K562 (cell line): ENCODE measurements around the gene ALK. TPM values are rescaled to one million over a fixed set of nuclear protein-coding genes. Genes with fewer than 3 reads are reported as not detected.

ENCODE experiments used
- ATAC-seq: fragments of 200-7000 bp; cut with Tn5 transposase; 3 replicates; pipeline ENCODE4 v1.9.1; 2020; ENCODE audit warnings: moderate library complexity
- BruUV-seq: library from RNA; stranded (reverse); fragments of 400-500 nt; replicated peaks from 2 replicates; lab custom pipeline; 2021; lab: Mats Ljungman, UMichigan
- CTCF ChIA-PET: fragments of 300-600 bp; formaldehyde crosslinking; extraction: SDS; loops from one replicate; lab custom pipeline; 2021; ENCODE audit warnings: low intra/inter-chr PET ratio; lab: Yijun Ruan, JAX
- POLR2A ChIA-PET: fragments of 300-600, 350-650 bp; sonication (Branson Sonifier 250); formaldehyde crosslinking; extraction: SDS; loops from one replicate; lab custom pipeline; 2021; ENCODE audit warnings: antibody characterized with exemption, inconsistent platforms; lab: Yijun Ruan, JAX
- DNase-seq, 4 experiments: peaks; one replicate each; pipeline versions ENCODE4 v3.0.0 to v3.0.0-alpha.2; 2011 to 2018; ENCODE audit warnings: low spot score in 3 of 4, mixed read lengths in 3 of 4; ENCODE audit errors: extremely low read depth in 1 of 4
- FAIRE-seq: peaks from 2 replicates; lab custom pipeline; 2011; peaks lifted over from hg19 to GRCh38; lab: Jason Lieb, UNC
- H2AFZ ChIP-seq: 2 replicates; pipeline ENCODE4 v1.6.0; 2011; ENCODE audit warnings: low read depth, low read length, control low read depth, inconsistent platforms
- H3K27ac ChIP-seq: fragments of 200-600 bp; 3 replicates; pipeline ENCODE4 v1.8.0; 2011; ENCODE audit warnings: low read depth, mild to moderate bottlenecking, control low read depth, inconsistent platforms, low read length, moderate library complexity, mixed read lengths; ENCODE audit errors: extremely low read depth
- H3K27me3 ChIP-seq, 2 experiments: fragments of 300-600 bp in 1 of 2; 2 replicates in 1 of 2; 3 replicates in 1 of 2; pipeline versions ENCODE4 v1.6.0 to v1.8.0; 2011; ENCODE audit warnings: inconsistent platforms in 2 of 2, low read length in 2 of 2, mild to moderate bottlenecking in 1 of 2, mixed read lengths in 1 of 2, moderate library complexity in 1 of 2; ENCODE audit not compliant: control insufficient read depth in 2 of 2, insufficient read depth in 2 of 2
- H3K36me3 ChIP-seq: fragments of 300-600 bp; 3 replicates; pipeline ENCODE4 v1.8.0; 2011; ENCODE audit warnings: mild to moderate bottlenecking, low read length, inconsistent platforms; ENCODE audit not compliant: control insufficient read depth, insufficient read depth
- H3K4me1 ChIP-seq, 2 experiments: fragments of 200-600 bp in 1 of 2; replicated peaks in 1 of 2; 2 replicates in 1 of 2; 3 replicates in 1 of 2; pipeline versions ENCODE4 v1.5.1 to v1.8.0; 2011; ENCODE audit warnings: inconsistent platforms in 2 of 2, low read length in 2 of 2, mild to moderate bottlenecking in 1 of 2, mixed read lengths in 1 of 2, moderate library complexity in 1 of 2; ENCODE audit not compliant: control insufficient read depth in 2 of 2, insufficient read depth in 2 of 2
- H3K4me2 ChIP-seq: 2 replicates; pipeline ENCODE4 v1.6.1; 2011; ENCODE audit warnings: low read length, control low read depth, inconsistent platforms, mixed read lengths; ENCODE audit not compliant: insufficient read depth
- H3K4me3 ChIP-seq: fragments of 200-600 bp; sonication (generic), shearing (Covaris generic); 2 replicates; pipeline ENCODE4 v1.5.1; 2016; ENCODE audit warnings: control low read depth, inconsistent platforms
- H3K79me2 ChIP-seq: fragments of 200-600 bp; 3 replicates; pipeline ENCODE4 v1.8.0; 2011; ENCODE audit warnings: low read length, inconsistent platforms; ENCODE audit not compliant: control insufficient read depth, insufficient read depth
- H3K9ac ChIP-seq, 2 experiments: 2 replicates each; pipeline versions ENCODE4 v1.6.0 to v1.6.1; 2011; ENCODE audit warnings: low read depth in 2 of 2, low read length in 2 of 2, control low read depth in 1 of 2, inconsistent platforms in 1 of 2, mild to moderate bottlenecking in 1 of 2, mixed read lengths in 1 of 2; ENCODE audit not compliant: insufficient read depth in 1 of 2
- H3K9me1 ChIP-seq: one replicate; pipeline ENCODE4 v1.6.0; 2011; ENCODE audit warnings: inconsistent platforms, mild to moderate bottlenecking, low read length, moderate library complexity; ENCODE audit not compliant: control insufficient read depth, insufficient read depth
- H3K9me3 ChIP-seq: replicated peaks from 2 replicates; pipeline ENCODE4 v1.5.1; 2011; ENCODE audit warnings: low read depth, low read length, inconsistent platforms; ENCODE audit not compliant: control insufficient read depth, insufficient read depth
- H4K20me1 ChIP-seq: replicated peaks from 2 replicates; pipeline ENCODE4 v1.6.1; 2011; ENCODE audit warnings: low read length, inconsistent platforms, mixed read lengths; ENCODE audit not compliant: control insufficient read depth, insufficient read depth
- BRD4 ChIP-seq: fragments of 200-600 bp; sonication (generic); IDR thresholded peaks from 2 replicates; pipeline ENCODE4 v1.6.1; 2017; ENCODE audit warnings: inconsistent platforms
- HNRNPH1 ChIP-seq: fragments of 200-400 bp; formaldehyde crosslinking; optimal IDR thresholded peaks from 2 replicates; pipeline ENCODE3; 2017; ENCODE audit warnings: low read depth, mild to moderate bottlenecking, low read length, moderate library complexity
- HNRNPUL1 ChIP-seq: fragments of 200-400 bp; formaldehyde crosslinking; IDR thresholded peaks from 2 replicates; pipeline ENCODE4 v1.6.1; 2017; ENCODE audit warnings: low read length
- NONO ChIP-seq, 2 experiments: fragments of 200-400 bp in 1 of 2; fragments of 450-650 bp in 1 of 2; formaldehyde crosslinking in 1 of 2; IDR thresholded peaks; 2 replicates each; pipeline ENCODE4 v1.6.1; 2017; ENCODE audit warnings: low read depth in 2 of 2, mild to moderate bottlenecking in 2 of 2, moderate library complexity in 2 of 2, low read length in 1 of 2
- RNF2 ChIP-seq: sonication (generic); IDR thresholded peaks from 2 replicates; pipeline ENCODE4 v1.6.1; 2016
- RUNX1 ChIP-seq: sonication (generic); IDR thresholded peaks from 2 replicates; pipeline ENCODE4 v1.6.1; 2016; ENCODE audit warnings: antibody characterized with exemption, low read depth
- TAF15 ChIP-seq: fragments of 200-400 bp; formaldehyde crosslinking; IDR thresholded peaks from 2 replicates; pipeline ENCODE4 v1.6.1; 2017; ENCODE audit warnings: mild to moderate bottlenecking, low read depth, low read length, moderate library complexity
- TAF9B ChIP-seq: fragments of 450-650 bp; IDR thresholded peaks from 2 replicates; pipeline ENCODE4 v1.6.1; 2018; ENCODE audit warnings: mild to moderate bottlenecking; ENCODE audit not compliant: partially characterized antibody
- THRAP3 ChIP-seq: fragments of 450-650 bp; IDR thresholded peaks from 2 replicates; pipeline ENCODE4 v1.6.1; 2016; ENCODE audit warnings: mild to moderate bottlenecking, inconsistent platforms, borderline replicate concordance
- ZNF707 ChIP-seq: fragments of 250-450 bp; sonication (Bioruptor Pico); conservative IDR thresholded peaks from 2 replicates; pipeline ENCODE4 v1.8.0; 2022; ENCODE audit warnings: inconsistent platforms, mild to moderate bottlenecking, moderate library complexity
- WGBS: fragments of 100-300 bp; shearing (Covaris generic); methylation state at CpG from one replicate; pipeline ENCODE4 v1.1.6; 2016; ENCODE audit warnings: low coverage, mixed read lengths; ENCODE audit not compliant: insufficient coverage; ENCODE audit errors: missing lambda C conversion rate; 5-methylcytosine and 5-hydroxymethylcytosine counted together
- in situ Hi-C: fragments of 300-500 bp; cut with MboI; formaldehyde crosslinking; loops from 4 replicates; pipeline ENCODE4 v1.15.0; 2018; ENCODE audit warnings: inconsistent platforms, mixed read lengths
- intact Hi-C: fragments of 100-400 bp; cut with micrococcal nuclease; formaldehyde crosslinking; loops from 2 replicates; pipeline ENCODE4 v1.14.2; 2022
- polyA plus RNA-seq, 8 experiments: library from polyadenylated mRNA; depleted of rRNA in 4 of 8; stranded (reverse) in 5 of 8; unstranded in 3 of 8; fragments of >200 nt; fragmentation: Nextera tagmentation in 2 of 8; fragmentation: Illumina TruSeq in 1 of 8; extraction: Ambion mirVana in 2 of 8; extraction: Trizol in 1 of 8; gene quantifications; 2 replicates each; pipeline versions ENCODE4 v1.2.1 to v1.2.3, GENCODE V29; 2011 to 2014; ENCODE audit warnings: inconsistent platforms in 1 of 8, missing spikeins in 1 of 8
- total RNA-seq, 7 experiments: library from RNA; depleted of rRNA in 6 of 7; stranded (reverse); fragments of >200 nt in 6 of 7; fragmentation: Illumina TruSeq in 2 of 7; extraction: Trizol in 2 of 7; gene quantifications; 2 replicates each; pipeline versions ENCODE4 v1.2.1 to v1.2.3, GENCODE V29; 2011 to 2021; ENCODE audit warnings: low replicate concordance in 1 of 7
- TF ChIP-seq, protein P1 (sequence below): fragments of 200-800 bp; sonication (Bioruptor generic); IDR thresholded peaks from 2 replicates; pipeline ENCODE4 v1.6.1; 2017; ENCODE audit warnings: missing genetic modification characterization, missing compliant biosample characterization

ALK gene
- total and polyA plus RNA-seq, 9 of the 15 experiments (the other 6 are each of a cell fraction or from before 2014, with no cell fraction given) = not detected

DNA sequence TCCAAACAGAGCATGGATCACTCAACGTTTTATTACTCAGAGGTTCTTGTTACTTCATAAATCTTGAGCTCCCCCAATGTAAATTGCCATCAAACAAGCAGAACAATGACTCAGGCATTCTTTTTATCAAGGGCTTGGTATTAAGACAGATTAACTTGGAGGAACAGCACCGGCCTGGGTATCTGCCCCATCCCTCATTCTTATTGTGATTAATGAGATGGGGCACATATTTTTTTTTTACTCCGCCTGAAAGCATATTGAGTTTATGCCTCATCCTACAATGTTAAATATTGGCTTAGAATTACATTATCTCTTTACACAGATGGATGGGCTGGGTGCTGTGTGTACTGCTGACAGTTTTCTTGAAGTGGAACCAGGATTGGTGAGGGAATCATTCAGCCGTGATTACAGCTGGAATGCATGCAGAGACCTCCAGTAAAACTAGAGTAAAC lies 418.9 kb downstream of the ALK start:
- no peaks in the 10 kb centered on the region for H3K27me3 ChIP-seq
- POLR2A ChIA-PET = no interaction called here

More for the DNA sequence above, 418.9 kb downstream of the ALK start:
- no peak overlapping the region for H3K4me3 ChIP-seq
- no peaks in the 10 kb centered on the region for H3K4me1 ChIP-seq
- BruUV-seq = no TSS peak
- WGBS = 2% methylated on average over 4 of the region's 4 CpGs
- FAIRE-seq (no peak), ATAC-seq (no peak), DNase-seq (no peak)
- intact Hi-C loops = no loop called here
- H3K36me3 ChIP-seq = no peaks in the 10 kb centered on the region
- TF ChIP-seq RNF2 = no peak
- TF ChIP-seq TAF15 = no peak
- no peak for TF ChIP-seq HNRNPUL1
- no peak for TF ChIP-seq HNRNPH1
- no peak for TF ChIP-seq TAF9B
- no peak for TF ChIP-seq THRAP3
- TF ChIP-seq, protein P1, sequence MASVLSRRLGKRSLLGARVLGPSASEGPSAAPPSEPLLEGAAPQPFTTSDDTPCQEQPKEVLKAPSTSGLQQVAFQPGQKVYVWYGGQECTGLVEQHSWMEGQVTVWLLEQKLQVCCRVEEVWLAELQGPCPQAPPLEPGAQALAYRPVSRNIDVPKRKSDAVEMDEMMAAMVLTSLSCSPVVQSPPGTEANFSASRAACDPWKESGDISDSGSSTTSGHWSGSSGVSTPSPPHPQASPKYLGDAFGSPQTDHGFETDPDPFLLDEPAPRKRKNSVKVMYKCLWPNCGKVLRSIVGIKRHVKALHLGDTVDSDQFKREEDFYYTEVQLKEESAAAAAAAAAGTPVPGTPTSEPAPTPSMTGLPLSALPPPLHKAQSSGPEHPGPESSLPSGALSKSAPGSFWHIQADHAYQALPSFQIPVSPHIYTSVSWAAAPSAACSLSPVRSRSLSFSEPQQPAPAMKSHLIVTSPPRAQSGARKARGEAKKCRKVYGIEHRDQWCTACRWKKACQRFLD (CRISPR knock-in tag) = no peak
- no peak for TF ChIP-seq NONO (IDR thresholded peaks at IDR 0.05; ENCODE audit: low read depth in 2 of 2, low read length in 1 of 2)
- TF ChIP-seq BRD4 = no peak
- TF ChIP-seq ZNF707 (CRISPR knock-in tag) = no peak
- TF ChIP-seq RUNX1 = no peak
- in situ Hi-C loops = no loop called here
- no peak overlapping the region for H3K27ac ChIP-seq
- no peaks in the 10 kb centered on the region for H3K9me3 ChIP-seq
- no peaks in the 10 kb centered on the region for H4K20me1 ChIP-seq
- H3K4me2 ChIP-seq = no peak overlapping the region
- H2AFZ ChIP-seq = no peak overlapping the region
- no peaks in the 10 kb centered on the region for H3K9me1 ChIP-seq
- no peaks in the 10 kb centered on the region for H3K79me2 ChIP-seq
- no peak overlapping the region for H3K9ac ChIP-seq
- CTCF ChIA-PET = no interaction called here
